NCI-H2227 treated with DMSO at 0.1 percent for 48 hours (cell line): ENCODE data around the gene HLCS.
"Not testable (repeated sequence)": the region's sequence is repeated elsewhere in the genome, so short reads cannot be mapped to it uniquely, and the experiment has no call there.

Source experiments
- DNase-seq: peaks from one replicate; lab custom pipeline; 2025; lab: John Stamatoyannopoulos, UW

Gene HLCS

DNA sequence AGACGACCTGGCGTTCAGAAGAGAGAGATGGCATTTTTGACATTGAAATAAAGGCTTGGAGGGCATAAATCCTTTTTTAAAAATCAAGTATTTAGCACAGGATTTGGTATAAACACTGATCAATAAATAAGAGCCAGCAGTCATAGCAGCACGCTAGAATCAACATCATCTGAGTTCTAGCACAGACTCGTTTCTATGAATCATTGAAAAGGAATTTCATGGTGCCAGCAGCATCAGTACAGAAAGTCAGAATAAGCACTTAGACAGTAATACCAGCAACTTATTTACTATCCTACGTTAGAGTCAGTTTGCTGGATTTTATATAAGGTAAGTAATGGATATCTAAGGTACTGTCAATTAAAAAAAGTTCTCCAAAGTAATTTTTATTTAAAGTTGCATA, 119.3 kb downstream of the HLCS start:
- DNase-seq: no peak

DNA sequence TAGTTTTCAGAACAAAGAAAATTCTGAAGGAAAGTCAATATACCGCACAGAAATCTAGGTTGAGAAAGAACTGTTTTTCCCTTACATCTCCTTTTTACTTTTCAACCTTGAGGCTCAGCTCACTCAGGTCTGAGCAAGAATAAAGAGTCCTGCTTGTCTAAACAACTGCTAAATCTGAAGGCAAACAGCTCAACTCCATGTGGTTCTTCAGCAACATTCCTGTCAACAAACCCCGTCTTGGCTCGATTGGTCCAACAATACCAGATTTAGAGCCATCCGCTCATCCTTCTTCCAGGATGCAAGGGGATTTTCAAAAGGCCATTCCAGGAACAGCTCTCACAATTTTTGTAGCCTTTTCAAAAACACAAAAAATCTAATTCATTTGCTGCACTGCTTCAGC, 119.8 kb downstream of the HLCS start:
- DNase-seq: no peak

DNA sequence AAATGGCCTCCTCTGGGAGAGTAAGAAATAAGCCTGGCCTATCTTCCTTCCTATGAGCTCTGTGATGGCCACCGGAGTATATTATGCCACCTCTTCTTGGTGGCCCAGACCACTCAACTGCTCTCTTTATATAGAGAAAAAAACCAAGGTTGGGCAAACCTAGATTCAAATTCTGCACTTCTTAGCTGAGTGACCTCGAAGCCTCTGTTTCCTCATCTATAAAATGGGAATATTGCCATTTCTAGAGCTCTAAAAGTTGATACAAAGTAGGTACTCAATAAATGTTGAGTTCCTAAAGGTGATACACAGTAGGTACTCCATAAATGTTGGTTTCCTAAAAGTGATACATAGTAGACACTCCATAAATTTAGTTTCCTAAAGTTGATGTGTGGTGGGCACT, 120.7 kb downstream of the HLCS start:
- DNase-seq: no peak

DNA sequence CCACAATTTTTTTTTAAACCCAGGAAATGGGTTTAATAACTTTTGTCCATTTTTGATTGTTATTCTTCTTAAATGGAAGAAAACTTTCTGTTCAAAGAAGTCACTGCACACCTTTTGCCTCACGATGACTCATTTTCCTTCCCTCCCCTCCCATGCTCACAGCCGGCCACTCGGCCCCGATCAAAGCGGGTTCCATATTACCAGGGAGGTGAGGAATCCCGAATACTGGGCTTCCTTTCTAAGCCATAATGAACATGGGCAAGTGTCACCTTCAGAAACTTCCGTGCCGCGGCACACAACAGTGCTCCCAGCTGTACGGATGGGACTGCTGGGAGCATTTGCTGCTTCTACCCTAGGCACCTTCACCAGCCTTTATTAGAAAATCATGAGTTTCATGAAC, 121.4 kb downstream of the HLCS start:
- DNase-seq: no peak

DNA sequence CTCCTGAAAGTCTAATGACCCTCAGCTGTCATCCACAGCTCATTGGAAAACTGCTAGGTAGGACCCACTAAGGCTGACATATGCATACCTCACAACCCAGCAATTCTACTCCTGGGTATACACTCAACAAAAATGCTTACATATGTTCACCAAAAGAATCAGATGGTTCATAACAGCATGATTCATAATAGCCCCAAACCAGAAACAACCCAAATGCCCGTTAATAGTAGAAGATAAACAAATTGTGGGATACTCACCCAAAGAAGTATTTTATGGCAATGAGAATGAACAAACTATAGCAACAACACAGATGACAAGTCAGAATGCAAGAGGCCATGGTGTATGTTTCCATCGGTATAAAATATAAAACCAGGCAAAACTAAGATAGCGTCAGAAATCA, 124.6 kb downstream of the HLCS start:
- no peak for DNase-seq

DNA sequence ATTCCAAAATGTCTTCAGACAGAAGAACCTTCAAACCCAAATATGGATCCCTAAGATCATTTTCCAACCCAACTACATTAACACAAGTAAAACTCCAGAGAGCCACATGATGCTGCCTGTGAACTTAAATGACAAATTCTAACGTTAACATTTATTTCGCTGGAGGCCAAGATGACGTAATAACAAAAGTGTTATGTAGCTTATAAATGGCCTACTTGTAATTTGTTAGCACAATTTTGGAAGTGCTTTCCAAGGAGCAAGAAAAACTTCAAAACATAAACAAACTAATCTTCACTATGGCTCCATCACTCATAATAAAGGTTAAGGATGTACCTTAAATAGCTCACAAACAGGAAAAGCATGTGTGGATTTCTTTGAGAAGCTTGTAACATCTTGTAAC, 126.7 kb downstream of the HLCS start:
- DNase-seq: no peak

DNA sequence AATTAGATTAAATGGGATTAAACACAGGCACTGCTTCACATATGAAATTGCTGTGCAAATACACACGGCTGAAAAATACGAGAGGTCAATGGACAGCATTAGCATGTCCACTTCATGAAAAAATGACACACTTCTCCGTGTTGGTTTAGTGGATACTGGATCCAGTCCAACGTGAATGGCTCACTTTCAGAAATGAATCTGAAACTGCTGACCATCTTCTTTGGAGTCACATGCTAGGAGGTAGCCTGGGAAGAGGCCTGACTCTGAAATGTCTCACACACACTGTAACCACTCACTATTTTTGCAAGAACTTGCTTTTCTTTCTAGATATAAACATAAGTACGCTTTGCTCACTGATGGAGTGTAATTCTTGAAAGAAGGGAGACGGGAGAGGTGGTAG, 127.3 kb downstream of the HLCS start:
- DNase-seq: no peak

DNA sequence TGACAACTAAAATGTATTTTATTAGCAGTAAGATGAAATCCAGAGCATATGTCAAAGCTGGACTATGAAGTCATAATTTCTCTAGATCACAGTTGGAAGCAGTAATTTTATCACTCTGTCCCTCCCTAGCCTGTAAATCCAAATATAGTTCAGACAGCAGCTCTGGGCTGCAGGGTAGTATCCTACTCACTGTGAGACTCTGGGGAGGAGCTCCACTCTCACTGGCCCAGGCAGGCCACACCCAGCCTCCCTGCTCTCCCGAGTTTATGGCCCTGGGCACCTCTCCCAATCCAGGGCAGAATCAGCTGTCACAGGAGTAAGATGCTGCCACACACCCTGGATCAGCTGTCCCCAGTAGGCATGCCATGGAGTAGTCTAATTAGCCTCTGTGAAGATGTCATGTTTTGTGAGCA, 131.1 kb downstream of the HLCS start:
- no peak for DNase-seq

DNA sequence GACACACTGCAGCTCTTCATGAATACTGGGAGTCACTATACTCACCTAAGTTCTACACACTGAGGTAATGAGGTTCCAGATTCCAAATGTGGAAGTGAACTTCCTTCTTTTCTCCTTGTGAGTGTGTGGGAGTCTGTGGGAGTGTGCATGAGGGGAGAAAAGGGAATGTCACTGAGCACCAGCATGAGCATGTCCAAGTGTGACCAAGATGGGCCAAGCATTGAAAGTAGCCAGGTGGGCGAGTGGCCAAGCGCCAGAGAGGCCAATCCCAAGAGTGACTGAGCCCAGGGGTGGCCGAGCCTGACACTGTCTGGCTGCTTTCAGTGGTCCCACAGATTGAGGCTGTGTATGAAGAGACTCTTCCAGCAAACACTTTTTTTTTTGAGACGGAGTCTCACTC, 132.3 kb downstream of the HLCS start:
- no peak for DNase-seq

DNA sequence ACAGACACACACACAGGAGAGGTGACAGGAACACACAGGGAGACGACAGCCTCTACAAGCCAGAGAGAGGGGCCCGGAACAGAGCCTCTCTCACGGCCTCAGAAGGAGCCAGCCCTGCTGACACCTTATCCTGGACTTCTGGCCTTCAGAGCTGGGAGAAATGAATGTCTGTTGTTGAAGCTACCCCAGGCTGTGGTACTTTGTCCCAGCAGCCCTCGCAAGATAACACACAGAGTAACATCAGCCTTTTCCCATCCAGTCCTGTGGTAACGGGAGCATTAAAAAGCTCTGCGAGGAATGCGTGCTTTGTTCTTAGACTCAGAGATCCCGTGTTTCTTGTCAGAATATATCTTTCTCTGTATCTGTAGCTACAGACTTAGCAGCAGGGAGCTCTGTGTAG, 136.4 kb downstream of the HLCS start:
- DNase-seq: no peak

DNA sequence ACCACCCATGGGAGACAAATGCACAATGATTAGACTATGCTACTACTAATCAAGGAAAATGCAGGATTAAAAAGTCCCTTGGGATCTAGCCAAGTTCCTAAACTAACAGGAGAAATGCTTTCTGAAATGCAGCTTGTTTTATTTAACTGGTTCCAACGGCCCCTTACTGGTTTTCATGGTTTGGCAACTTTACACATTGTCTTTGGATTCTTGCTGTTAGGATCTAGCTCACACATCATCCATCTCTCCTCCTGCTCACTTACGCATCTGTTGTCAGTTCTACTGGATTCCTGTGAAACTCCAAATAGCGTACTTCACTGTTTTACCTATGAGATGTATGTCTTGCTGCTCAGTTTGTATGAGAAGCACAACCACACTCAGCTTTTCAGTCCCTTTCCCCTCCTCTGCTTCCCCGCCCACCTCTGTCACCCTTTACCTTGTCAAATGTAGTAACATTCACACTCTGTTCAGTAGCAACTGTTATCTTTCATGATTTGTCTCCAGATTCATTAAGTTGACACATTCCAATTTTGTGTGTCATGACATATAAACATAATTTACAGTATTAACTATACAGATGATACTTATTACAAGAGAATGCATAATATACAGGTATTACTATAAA, 137.5 kb downstream of the HLCS start:
- DNase-seq: no peak

DNA sequence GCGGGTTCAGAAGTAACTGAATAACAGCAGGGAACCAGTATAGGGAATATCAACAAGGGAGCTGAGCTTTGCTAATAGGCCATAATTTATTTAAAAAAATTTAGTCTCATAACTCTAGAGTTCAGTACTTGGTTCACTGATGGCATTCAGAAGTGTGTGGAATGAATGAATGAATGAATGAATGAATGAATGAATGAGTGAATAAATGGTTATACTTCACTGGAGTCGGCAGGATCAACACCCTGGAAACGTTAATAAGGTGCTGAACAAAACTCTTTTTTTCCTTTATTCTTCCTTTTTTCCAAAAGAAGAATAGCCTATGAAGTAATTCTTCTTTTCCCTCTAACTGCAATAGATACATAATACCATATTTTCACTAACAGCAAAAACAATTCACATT, 138.3 kb downstream of the HLCS start:
- no peak for DNase-seq

DNA sequence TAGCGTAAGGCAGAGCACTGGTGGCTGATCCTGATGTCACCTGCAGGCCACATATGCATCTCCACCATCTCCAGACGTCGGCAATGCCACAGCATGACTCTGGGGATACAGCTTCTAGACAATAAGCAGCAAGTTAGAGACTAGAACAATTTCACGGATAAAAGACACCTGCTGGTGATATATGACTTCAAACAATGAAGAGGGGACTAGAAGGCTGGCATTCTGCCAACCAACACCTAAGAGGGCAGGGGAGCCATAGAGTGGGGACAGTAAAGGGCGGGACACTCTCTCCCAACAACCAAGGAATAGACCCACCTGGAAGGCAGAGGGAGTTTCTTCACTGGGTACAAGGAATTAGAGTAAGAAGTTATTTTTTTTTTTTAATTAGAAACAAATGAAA, 140.8 kb downstream of the HLCS start:
- no peak for DNase-seq

DNA sequence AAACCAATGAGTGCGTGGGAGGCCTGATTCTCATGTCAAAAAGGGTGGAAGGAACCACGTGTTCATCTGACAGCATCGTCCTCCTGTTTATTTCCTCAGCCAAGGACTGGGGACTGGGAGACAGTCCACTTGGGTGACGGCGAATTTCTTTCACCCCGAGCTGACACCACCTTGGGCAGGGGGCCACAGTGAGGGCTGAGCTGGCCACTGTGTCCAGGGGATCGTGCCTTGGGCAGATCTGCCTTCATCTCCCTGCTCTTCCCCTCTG, 145.5 kb downstream of the HLCS start:
- no peak for DNase-seq

DNA sequence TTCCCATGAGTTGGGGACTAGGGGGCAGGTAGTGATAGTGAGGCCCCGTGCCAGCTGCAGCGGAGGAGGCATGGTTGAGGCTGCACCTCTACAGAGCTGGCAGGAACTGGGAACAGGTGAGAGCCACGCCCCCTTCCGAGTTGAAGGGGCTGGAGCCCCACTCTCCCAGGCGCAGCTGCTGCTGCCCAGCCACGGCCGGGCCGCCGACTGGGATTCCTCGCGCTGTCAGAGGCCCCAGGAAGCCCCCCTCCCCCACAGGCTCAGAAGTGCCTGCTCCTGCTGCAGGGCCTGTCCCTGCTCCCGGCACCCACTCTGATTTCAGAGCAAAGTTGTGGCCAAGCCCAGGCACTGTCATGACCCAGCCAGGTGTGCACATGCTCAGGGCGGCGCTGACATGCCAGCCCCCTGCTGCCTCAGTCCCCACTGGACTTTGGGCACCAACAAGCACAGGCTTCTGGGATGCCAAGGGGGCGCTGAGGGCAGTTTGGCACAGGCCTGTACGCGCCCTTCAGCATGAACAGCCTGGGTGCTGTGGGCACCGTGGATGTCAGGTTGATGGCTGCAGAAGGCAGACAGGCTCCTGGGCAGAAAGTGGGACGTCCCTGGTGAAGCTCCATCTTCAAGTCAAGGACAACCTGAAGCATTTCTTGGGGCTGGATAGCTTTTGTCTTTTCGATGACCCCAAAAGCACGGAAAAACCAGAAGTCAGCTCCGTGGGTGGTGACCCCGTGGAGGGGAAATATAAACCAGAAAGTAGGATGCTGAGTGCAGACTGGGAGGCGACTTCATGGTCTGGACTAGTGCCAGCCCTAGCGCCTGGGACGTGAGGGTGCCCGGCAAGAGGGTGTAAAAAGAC, 146.1 kb downstream of the HLCS start:
- DNase-seq: no peak

DNA sequence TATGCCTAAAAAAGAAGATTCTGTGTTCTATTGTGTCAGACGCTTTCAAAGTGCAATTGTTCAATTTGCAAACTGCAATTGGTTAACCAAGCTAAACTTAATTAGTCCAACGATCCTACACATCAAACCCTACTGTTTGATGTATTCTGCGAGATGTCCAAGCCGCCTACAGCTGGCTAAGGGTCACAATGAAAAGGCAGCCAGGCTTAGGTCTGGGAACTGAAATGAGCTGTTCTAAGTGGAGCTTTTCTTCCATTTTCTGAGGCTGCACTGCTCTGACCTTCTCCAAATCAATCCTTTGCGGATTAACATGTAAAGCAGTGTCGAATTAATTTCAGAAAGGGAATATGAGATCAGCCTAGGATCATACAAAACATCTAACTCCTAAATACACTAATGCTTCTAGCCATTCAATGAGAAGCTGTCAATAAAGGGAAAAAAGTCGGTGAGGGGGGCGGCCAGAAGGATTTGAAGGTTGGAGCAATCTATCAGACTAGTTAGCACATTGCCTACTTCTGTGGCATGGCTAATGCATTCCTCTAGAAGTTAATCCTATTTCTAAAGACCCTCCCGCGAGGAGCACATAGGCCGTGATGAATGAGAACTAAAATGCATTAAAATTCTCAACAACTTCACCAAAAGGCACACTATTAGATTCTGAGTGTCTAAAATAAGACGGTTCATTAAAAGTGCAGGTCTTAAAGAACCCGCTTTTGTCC, 148.6 kb downstream of the HLCS start:
- no peak for DNase-seq

DNA sequence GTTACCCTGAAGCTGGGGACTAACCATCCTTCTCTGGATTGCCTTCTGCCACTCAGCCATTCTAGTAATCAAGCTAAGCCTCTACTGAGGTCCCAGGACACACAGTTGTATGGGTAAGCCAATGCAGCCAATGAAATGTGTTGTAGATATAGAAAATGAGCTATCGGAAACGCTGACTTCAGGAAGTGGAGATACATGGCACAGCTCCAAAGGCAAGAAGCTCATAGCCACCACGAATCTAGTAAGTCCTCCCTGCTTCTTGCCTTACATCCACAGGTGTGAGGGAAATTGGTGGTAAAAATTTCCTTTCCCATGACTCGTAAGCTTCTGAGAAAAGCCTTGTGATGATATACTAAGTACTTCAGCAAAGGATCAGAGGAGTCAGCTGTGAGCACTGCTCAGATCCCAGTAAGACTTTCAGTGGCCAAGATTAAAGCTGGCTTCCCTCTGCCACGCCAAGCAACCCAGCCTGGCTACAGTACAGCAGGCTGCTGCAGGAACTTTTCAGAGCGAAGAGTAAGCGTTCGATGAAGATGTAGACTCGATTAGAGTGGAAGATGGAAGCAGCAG, 149.8 kb downstream of the HLCS start:
- no peak for DNase-seq

DNA sequence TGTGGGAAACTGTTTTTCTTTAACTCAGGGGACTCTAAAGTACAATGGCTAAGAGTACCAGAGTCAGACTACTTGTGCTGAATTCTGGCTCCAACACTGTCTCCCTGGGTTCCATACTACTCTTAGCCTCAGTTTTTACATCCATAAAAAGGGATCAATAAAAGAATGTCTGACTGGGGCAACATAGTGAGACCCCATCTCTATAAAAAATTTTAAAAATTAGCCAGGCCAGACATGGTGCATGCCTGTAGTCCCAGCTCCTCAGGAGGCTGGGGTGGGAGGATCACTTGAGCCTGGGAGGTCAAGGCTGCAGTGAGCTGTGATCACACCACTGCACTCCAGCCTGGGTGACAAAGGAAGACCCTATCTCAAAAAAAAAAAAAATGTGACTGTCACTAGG, 150.4 kb downstream of the HLCS start:
- DNase-seq: not testable (repeated sequence)

DNA sequence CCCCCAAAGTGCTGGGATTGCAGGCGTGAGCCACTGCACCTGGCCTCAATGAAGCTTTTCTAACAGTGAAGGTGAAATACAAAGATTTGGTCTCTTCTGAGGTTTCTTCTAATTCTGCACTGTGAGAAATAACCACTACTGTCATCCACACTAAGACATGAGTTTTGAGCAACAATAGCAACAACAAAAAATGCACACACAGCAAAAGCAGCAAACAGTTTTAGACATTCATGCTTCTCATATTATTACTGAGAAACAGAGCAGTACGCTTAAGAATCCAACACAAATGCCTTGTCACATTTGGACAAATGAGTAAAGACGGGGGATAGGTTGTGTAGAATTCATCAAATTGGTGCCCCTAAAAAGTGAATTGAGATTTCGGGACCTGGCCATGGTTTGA, 151.2 kb downstream of the HLCS start:
- DNase-seq: no peak

DNA sequence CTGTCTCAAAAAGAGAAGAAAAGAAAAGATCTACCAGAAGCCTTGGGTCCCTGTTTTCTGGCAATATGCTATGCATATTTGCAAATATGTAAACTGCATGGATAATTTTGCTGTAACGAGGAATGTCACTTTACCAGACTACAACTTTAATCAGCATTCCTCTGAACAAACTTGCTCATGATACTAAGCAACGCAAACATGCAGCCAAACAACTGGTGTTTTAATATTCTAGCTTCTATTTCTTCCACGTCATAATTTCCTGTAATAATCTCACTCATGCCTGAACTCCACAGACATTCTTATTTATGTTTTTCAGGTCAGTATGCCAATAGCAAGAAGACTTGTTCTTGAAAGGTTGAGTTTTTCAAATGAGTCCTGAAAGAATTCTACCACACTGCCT, 153.4 kb downstream of the HLCS start:
- no peak for DNase-seq

DNA sequence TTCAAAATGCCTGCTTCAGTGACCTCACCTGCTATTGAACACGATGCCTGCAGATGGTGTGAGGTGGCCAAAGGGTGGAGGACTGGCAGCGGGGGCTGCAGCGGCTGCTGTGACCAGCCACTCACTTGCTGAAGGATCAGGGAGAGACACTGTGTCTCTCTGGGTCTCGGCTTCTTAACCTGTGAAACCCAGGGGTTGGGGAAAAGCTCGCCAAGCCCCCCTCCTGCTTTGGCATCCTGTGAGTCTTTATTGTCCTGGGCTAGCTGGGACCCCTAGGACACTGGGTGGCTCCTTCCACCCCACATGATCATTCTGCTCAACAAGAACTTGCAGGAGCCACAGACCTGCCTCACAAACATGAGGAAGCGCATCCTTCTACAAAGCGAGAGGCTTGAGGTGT, 154.7 kb downstream of the HLCS start:
- DNase-seq: no peak

DNA sequence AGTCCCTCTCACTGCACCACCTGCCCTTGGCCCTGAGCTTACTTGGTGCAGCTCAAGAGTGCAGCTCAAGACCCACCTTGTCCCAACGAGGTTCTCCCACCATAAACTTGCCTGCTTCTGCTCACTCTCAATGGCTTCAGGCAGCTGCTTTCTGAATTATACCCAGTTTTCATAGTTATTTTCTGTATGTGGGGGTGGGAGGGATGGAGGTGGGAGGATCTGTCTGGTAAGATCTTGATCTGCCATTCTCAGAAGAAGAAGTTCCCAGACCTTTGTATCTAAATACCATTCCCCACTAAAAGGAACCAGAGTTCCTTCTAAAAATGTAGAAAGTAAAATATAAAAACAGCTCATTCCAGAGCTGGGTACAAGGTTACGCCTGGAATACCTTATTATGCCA, 156.0 kb downstream of the HLCS start:
- no peak for DNase-seq

DNA sequence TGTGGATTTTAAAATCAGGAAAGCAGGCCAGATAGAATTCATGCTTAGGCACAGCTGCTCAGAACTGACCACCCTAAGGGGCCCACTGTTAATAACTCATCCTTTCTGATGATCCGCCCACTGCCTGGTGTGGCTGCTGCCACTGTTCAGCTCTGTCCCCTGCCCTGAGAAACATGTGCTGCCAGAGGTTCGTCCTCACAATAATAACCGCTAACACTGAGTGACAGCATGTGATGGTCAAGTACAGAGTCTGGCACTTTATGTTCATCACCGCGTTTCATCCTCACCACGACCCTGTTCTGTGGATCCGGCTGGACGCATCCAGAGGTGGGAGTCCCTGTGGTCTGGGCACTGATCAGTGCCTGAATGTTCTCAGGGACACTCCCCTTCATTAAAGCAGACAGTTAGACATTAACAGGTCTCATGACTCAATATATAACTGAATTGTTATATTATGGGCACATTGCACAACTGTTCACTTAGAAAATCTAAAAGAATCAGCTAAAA, 159.0 kb downstream of the HLCS start:
- DNase-seq: no peak
